Stimulated activated naive CD8-positive, alpha-beta T cell treated with anti-CD3 and anti-CD28 coated beads, Interleukin-15, Interleukin-2, amounts not matched to agents 100 U/mL and 50 U/mL, for 24 hours (primary cell): ENCODE data around the gene C2CD2.
A peak's percentile ranks its signal among the peaks of the same experiment; 100 is the strongest.

Source experiments
- ATAC-seq: fragments of 150-1000 bp; cut with Tn5 transposase; one replicate; pipeline ENCODE4 v1.10.0; 2021
- DNase-seq: peaks from one replicate; pipeline ENCODE4 v3.0.0; 2021

Gene C2CD2

DNA sequence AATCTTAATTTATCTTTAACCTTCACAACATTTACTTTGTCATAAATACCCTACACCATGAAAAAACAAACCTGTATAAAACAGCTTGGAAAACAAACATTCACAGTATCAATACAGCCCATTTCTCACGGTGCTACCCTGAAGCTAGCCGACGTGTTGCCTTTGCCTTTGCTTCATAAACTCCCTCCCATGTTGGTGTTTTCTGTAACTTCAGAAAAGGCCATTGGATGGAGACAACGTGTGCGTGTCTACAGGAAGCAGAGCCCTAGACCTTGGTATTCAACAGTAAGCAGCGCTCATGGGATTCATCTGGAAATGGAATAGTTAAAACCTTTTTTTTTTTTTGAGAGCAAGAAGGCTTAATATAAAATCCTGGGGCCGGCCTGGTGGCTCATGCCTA, 67.5 kb downstream of the C2CD2 start:
- DNase-seq = no peak
- ATAC-seq = no peak

DNA sequence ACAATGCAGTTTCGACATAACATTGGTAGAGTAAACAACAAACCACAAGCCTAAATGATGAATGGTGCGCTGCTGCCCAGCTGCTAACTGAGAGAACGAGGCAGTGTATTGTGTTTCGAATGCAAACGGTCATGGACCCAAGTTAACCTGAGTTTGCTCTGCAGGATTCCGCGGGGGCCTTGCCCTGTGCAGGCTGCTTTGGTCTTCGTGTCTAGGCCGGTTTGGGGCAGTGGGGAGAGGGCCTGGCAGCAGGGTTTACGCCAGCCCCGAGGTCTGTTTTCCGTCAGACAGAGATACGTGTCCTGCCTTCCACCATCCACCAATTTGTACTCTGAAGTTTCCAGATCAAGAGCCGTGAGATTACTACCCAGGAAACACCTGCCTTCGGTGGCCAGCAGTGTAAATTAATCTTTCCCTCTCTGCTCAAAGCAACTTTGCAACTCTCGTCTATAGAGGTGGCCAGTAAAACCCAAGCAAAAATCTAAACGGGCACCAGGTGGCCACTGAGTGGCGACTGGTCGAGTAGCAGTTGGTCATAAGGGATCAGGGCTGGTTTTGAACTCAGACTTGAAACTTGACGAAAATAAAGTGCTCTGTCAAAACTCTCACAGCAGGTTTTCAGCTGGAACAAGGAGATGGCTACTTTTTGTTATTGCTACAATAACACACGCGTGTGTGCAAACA, 68.3 kb downstream of the C2CD2 start:
- no peak for ATAC-seq
- DNase-seq = no peak

DNA sequence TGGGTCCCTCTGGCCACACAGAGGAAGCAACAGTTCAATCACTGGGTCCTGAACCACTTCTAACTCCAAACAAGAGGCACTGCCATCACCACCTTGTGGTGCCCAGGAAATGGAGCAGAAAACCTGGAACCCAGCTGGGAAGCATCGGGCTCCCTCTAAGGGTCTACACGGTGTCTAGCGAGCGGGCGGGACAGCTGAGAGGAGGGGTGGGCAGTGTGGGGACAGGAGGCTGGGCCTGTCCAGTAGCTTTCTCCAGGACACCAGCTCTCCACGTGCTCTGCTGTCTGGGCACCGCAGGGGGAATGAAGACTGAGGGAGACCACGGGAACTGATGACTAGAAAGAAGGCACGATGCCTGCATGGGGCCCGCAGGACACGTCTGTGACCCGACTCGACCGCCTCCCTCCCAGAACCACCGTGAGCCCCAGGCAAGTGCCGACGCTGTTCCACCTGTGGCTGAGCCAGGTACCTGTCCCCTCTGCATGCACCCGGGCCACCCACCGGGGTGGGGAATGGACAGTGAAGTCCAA, 69.3 kb downstream of the C2CD2 start:
- ATAC-seq (no peak), DNase-seq (no peak)

DNA sequence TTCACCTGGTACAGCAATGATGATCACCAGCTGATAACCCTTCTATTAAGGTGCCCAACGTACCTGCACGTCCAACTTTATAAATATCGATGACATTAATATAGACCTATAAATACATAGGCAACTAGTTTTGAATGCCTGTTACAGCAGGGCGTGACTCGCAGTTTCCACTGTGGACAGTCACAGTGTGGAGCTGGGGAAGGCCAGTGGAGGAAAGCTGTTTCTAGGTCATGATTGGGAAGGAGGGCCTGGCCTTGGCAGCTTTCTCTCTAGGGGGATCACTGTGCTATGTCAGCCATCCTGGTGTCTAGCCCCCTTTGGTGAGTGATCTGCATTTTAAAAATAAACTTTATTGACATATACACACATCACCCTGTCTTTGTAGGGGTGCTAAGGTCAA, 70.2 kb downstream of the C2CD2 start:
- DNase-seq (no peak), ATAC-seq (no peak)

DNA sequence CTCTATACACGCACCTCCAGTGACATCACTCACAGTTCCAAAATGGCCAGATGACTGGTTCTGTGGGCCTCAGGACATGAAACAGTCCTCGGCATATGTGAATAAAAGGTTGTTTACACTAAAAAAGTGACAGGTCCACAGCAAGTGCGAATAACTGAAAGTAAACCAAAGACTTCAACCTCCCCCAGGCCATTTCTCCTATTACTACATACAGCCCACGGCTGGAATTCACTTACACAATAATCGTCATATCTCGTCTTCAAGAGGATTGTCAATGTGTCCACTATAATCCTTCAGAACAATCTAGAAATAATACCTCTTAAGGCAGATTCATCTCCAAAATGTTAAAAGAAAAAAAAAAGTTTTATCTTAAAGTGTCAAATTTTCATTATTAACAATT, 72.8 kb downstream of the C2CD2 start:
- no peak for DNase-seq
- ATAC-seq = no peak

DNA sequence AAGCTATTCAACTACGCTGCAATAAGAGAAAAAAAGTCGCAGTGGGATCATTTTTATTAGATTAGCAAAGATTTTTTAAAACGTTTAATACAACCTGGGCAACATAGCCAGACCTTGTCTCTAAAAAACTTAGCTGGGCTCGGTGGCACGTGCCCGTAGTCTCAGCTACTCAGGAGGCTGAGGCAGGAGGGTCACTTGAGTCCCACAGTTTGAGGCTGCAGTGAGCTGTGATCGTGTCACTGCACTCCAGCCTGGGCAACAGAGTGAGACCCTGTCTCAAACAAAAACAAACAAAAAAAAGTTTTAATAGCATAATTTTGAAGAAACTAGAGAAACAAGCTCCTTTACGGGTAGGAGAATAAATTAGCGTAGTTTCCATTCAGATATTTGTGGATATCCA, 73.7 kb downstream of the C2CD2 start:
- ATAC-seq (no peak), DNase-seq (no peak)

DNA sequence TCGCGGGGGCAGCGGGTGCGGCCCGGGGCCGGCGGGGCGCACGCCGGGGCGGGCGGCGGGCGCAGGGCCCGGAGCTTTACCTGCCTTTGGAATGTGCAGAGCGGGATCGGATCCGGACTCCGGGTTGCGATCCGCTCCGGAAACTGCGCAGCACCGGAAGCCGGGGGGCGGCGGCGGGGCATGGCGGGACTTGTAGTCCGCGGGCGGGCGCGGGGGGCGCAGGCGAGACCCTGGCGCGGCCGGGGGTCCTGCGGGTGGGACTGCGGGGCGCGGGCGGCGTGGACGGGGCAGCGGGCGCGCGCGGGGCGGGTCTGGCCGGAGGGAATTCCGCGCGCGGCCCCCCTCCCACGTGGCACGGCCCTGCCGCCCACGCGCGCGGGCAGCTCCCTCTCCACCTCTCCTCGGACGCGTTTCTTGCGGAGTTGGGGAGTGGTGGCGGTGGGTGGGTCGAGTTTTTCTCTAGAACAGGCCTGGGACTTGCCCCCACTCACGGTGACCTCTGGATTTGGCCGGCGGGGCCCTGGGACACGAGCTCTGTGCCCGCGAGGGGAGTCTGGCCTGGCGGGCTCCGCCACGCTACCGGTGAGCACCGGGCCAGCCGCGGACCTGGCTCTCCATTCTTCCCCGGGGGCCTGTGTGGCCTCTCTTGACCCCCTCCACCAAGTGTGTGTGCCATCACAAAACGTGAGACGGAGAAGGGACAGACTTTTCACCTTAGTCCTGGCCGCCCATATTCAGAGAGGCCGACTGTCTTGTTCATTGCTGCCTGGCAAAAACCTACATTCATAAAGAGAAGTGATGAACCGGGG, 74.4 kb downstream of the C2CD2 start, which contains the start of gene PRDM15:
Gene PRDM15, minus strand, starts transcription at position 155 of the 809 bp plus-strand sequence. CDS start 18,981 bp downstream, outside the sequence.
- DNase-seq = peak; percentile 91

DNA sequence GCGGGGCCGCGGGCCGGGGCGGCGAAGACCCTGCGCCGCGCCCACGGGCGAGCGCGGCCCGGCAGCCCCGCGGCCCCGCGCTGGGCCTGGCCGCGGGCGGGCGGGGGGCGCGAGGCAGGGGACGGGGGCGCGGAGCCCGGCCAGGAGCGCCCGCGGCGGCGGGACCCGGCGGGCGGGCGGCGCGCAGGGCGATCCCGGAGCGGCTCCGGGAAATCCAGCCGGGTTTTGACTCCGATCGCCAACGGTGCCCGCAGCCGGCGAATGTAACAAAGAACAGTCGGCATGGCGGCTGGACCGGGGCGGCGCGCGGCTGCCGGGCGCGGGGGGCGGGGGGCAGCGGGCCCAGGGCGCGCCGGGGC, 75.0 kb downstream of the C2CD2 start:
- DNase-seq = peak; percentile 82
- ATAC-seq = peak; percentile 57

More for the DNA sequence above, 74.4 kb downstream of the C2CD2 start, which contains the start of gene PRDM15:
- ATAC-seq = peak; percentile 79

DNA sequence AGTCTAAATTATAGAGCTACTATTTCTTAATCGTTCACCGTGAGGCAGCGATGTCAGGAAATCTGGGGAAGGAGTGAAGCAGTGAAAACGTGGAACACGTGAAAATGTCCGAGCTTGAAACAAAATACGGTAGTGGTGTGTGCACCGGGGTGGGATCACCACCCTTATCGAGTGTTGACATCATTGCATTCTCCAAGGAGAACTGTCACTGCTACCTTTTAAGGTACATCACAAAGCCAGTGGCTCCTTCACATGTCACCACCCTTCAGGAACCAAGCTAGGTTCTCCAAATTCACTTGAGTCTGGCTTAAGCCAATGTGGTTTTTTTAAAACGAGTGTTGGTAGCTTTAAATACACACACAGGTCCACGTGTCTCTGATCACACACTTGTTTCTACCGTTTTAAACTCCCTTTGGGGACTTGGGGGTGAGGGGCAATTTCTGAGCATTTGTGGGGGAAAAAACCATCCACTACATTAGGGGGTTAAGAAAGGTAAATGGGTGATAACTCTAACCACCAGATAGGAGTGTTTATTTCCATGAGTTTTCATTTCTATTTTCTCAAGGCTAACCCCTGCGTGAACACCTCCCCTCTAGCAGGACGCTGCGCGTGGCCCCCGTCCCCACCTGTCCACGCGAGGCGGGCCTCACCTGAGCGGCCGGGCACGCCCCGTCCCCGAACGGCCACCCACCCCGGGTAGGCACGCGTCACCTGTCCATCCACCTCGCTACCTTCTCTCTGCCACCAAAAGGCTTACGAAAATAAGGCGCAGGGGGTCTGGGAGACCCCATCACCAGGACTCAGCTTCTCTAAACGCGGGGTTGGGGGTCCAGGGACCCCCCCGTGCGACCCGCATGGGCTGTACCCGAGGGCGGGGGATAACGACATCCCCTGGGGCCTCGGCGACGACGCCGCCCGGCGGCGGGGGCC, 75.7 kb downstream of the C2CD2 start:
- ATAC-seq = peak; percentile 10
- peak; percentile 46 for DNase-seq

DNA sequence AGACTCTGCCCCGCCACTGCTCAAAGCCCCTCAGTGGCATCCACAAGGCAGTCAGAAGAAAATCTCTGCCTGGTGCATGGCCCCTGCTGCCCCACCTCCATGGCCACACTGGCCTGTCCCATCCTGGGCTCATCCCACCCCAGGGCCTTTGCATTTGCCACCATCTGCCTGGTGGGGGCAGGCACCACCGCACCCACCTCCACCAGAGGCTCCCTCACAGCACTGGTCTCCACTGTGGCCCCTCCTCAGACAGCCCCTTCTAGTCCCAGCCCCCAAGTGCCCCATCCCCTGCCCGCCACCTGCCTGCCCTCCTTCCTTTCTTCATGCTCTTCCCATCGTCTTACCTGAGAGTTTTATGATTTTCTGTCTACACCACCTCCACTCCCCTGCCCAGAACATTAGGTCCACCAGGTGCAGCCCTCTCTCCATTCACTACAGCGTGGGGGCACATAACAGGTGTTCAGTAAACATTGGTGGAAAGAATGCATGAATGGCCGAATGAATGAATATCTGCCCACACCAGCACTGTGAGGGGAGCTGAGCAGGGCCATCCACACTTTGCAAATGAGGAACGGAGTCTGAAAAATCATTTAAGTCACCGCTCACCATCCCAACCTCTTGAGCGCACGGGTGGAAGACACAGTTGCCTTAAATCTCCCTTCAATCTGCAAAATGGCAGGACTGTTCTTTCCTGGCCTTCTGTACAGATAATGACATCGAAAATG, 76.7 kb downstream of the C2CD2 start:
- ATAC-seq = peak; percentile 22
- peak; percentile 24 for DNase-seq

DNA sequence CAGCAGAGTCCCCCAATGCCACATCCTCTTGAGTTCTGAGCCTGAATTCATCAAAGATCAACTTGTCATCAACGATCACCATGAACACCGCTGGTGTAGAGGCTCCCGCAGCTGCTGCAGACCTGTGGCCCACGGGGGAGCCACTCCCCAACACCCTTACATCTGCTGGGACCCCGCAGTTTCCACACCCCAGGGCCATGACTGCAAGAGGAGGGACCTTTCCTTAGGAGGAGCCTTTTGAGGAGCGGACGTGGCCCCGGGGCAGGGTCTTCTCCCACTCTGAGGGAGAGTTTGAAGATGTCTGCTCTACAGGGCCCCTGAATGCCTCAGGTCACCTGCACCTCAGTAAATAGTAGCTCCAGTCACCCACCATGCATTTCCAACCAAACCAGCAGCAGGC, 77.4 kb downstream of the C2CD2 start:
- no peak for DNase-seq
- no peak for ATAC-seq

DNA sequence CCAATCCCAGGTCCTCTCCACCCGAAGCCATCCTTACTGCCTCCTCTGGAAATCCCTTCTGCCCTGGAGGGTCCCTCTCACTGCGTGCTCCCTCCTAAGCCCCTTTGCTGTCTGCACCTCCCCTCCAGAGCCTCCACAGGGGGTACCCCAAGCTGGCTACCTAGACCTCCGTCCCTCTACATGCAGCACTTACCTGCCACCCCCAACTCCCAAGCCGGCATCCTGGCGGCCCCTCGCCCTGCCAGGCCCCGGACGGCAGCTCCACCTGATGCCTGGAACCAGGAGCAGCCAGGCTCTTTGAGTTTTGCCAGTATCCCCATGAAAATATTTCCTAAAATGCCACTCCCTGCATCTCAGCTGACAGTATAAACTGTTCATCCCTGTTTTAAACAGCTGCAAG, 78.7 kb downstream of the C2CD2 start:
- ATAC-seq = no peak
- no peak for DNase-seq

DNA sequence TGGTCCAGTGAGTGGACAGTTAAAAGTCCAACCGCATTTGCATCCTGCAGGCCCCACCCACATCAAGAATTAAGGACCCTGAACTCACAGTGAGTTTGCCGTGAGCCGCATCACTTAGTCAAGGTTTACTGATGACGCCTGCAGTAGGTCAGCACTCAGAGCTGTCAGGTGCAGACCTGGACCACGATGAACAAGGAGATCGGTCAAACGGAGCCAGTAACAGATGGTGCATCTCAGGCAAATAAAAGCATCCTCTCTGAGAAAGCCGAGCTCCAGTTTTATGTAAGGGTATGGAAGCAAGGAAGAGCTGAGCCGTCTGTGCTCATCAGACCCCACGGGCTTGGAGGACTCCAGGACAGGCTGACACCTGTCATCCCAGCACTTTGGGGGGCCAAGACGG, 79.2 kb downstream of the C2CD2 start:
- ATAC-seq (no peak), DNase-seq (no peak)

DNA sequence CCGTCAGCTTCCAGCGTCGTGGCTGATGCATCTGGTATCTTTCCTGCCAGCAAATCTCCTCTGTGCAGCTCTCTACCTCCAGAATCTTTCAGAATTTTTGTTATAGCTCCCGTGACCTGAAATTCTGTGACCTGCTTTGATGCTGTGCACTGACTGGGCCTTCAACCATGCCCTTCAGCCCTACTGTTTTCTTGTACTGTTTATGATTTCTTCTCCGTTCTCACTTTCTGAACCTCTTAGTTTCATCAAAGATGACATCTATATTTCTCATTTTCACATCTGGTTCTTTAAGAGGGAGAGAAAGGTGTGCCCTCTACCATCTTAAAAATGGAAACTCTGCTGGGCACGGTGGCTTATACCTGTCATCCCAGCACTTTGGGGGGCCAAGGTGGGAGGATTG, 80.4 kb downstream of the C2CD2 start:
- DNase-seq = no peak
- ATAC-seq = no peak

DNA sequence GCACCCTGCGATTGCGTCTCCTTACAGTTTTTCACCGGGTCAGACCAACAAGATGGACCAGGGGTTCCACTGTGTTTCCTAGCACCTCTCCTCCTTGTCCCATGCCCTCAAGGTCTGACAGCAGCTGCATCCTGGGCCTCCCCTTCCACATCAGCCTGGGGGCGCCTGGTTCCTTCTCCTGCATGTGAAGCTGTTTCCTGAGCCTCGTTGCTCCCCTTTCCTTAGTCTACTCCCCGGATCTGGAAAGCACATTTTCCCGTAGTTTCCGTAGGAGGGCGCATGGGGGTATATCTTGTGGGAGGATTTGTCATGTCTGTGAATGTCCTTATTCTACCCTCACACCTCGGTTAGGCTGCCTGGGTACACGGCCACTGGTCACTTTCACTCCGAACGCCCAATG, 80.8 kb downstream of the C2CD2 start:
- ATAC-seq = no peak

DNA sequence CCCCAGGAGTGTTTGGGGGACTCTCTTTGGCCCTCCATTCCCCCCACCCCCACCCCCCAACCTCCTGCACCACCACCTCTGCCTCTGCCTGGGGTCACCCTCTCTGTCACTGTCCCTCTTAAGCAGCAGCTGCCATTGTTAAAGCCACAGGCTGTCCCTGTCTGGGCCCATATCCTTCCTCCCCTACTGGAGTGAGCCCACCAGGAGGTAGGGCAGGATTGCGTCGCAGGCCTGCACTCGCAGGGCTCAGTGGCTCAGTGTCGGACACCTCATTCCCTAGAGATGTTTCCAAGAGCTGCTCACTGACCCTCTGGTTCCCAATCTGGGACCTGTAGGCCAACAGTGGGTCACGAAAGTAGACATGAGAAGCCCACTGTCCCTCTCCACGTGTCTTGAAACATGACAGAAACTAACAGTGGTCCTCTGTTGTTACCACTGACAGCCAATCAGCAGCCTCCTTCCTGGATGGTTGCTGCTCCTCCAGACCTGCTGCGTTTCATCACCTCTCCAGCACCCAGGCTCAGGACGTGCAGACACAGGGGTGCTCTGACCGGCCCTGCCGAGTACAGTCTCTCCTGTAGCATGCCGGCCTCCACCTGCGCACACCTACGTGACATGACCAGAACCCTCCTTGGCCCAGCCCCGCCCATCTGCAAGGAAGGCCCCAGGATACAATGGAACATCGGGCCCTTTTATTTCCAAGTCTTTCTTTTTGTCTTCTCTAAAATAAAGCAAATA, 82.4 kb downstream of the C2CD2 start:
- peak; percentile 3 for ATAC-seq

More for the DNA sequence above, 80.8 kb downstream of the C2CD2 start:
- DNase-seq = no peak

DNA sequence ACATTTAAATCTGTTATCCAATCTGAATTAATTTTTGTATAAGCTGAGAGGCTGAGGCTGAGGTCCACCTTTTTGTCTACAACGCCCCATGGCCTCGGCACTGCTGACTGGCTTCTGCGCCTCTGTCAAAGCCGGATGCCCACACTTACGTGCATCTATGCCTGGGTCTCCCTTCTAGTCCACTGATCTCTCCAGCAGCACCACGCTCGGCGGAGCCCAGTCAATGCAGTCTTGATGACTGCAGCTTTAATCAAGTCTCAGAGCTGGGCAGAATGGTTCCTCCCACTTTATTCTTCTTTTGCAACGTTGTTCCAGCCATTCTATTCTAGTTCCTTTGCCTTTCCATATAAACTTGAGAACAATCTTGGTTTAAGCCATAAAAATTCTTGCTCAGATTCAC, 84.0 kb downstream of the C2CD2 start:
- ATAC-seq (no peak), DNase-seq (no peak)

More for the DNA sequence above, 82.4 kb downstream of the C2CD2 start:
- DNase-seq = no peak

DNA sequence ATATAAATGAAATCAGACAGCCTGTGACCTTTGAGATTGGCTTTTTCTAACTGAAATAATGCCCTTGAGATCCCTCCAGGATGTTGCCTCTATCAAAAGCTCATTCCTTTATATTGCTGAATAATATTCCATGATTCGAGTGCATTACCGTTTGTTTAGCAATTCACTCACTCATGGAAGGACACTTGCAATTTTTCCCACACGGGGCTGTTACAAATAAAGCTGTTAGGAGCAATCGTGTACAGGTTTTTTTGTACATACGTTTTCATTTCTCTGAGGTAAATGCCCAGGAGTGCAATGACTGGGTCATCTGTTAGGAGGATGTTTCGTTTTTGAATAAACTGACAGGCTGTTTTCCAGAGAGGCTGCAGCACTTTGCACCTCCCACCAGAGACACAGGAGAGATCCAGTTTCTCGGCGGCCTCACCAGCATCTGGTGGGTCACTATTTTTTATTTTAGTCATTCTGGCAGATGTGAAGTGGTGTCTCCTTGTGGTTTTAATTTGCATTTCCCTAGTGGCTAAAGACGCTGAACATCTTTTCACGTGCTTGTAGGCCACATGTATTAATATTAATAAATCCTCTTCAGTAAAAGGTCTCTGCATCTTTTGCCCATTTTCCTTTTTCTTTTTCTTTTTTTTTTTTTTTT, 85.6 kb downstream of the C2CD2 start:
- no peak for DNase-seq
- ATAC-seq = no peak

DNA sequence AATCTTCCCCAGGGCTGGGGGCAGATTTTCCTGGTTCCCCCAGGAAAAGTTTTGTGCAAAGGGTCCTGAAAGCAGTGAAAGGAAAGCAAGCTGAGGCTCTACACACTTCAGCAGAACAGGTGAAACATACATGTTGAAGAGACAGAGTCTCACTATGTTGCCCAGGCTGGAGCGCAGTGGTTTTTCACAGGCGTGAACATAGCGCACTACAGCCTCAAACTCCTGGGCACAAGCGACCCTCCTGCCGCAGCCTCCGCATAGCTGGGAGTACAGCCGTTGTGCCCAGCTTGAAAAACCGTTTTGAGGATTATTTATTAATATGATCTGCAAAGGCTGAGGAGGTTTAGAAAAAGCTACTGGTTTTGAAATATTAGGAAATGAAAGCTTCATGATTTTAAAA, 86.5 kb downstream of the C2CD2 start:
- ATAC-seq (no peak), DNase-seq (no peak)

DNA sequence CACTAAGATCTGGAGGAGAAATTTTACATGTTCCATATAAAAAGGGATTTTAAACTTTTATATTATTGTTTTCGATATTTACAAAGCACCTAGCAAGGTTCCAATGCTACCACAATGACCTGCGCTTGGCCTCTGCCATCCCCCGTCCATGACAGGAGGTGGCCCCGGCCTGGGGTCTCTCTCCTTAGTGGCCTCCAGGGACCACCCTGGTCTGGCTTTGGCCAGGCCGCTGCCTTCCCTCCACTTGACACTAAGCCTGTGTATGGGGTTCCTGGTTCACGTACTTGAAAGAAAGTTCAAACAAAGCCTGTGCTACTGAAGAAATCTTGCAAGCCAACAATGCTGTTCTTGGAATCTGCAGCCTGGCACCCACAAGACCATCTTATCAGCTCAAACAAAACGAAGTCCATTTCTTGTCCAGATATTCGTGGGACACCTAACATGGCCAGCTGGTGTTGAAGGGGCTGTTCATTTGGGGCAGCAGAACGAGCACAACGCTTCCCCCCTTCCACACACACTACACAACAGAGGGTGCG, 87.5 kb downstream of the C2CD2 start:
- no peak for ATAC-seq
- DNase-seq = no peak
